Thymus (tissue), 11 donors: ENCODE results near the gene RNF150. TPM values are rescaled to one million over a fixed set of nuclear protein-coding genes. Genes with fewer than 3 reads are reported as not detected.

Source experiments
- DNase-seq, 9 donors: peaks; one replicate each; pipeline ENCODE4 v3.0.0-alpha.2; 2013; ENCODE audit warnings: low spot score in 9 of 9, low read depth in 6 of 9, missing footprints in 1 of 9
- H3K27ac ChIP-seq, 2 donors: one replicate each; pipeline ENCODE4 v1.5.1; 2013; ENCODE audit warnings: control low read depth in 1 of 2, low read depth in 1 of 2, low read length in 1 of 2, mild to moderate bottlenecking in 1 of 2, moderate library complexity in 1 of 2
- H3K27me3 ChIP-seq, 2 donors: one replicate each; pipeline ENCODE4 v1.5.1; 2013; ENCODE audit warnings: low read length in 1 of 2; ENCODE audit not compliant: control insufficient read depth in 2 of 2, insufficient read depth in 1 of 2
- H3K36me3 ChIP-seq, 2 donors: one replicate each; pipeline ENCODE4 v1.5.1; 2013; ENCODE audit warnings: low read length in 1 of 2, mild to moderate bottlenecking in 1 of 2, moderate library complexity in 1 of 2; ENCODE audit not compliant: control insufficient read depth in 2 of 2, insufficient read depth in 2 of 2
- H3K4me1 ChIP-seq, 2 donors: one replicate each; pipeline ENCODE4 v1.5.1; 2013; ENCODE audit warnings: low read length in 2 of 2; ENCODE audit not compliant: control insufficient read depth in 2 of 2, insufficient read depth in 2 of 2
- H3K4me3 ChIP-seq, 2 donors: one replicate each; pipeline ENCODE4 v1.5.1; 2013; ENCODE audit warnings: low read length in 2 of 2, control low read depth in 1 of 2, mild to moderate bottlenecking in 1 of 2
- H3K9me3 ChIP-seq, 2 donors: one replicate each; pipeline ENCODE4 v1.5.1; 2013; ENCODE audit warnings: low read length in 1 of 2, mild to moderate bottlenecking in 1 of 2; ENCODE audit not compliant: control insufficient read depth in 2 of 2, insufficient read depth in 1 of 2
- WGBS: extraction: QIAGEN DNeasy Blood & Tissue Kit; methylation state at CpG from one replicate; pipeline ENCODE4 v1.1.7; 2013; 5-methylcytosine and 5-hydroxymethylcytosine counted together
- polyA plus RNA-seq: library from polyadenylated mRNA; stranded (reverse); fragments of 200-250 nt; gene quantifications from one replicate; pipeline ENCODE4 v1.2.3, GENCODE V29; 2013
- total RNA-seq: library from RNA; stranded (reverse); fragments of 120-200 nt; gene quantifications from one replicate; pipeline ENCODE4 v1.2.4, GENCODE V29; 2013
- donor health status: healthy.

The RNF150 gene
- total and polyA plus RNA-seq, 2 donors: 1.4 to 2.9 TPM

GRCh38 chr4:141028024-141028529, 105.2 kb downstream of the RNF150 start:
- H3K9me3 ChIP-seq: no peaks in the 10 kb centered on the region
- no peak overlapping the region for H3K27ac ChIP-seq
- H3K4me3 ChIP-seq: no peak overlapping the region
- H3K27me3 ChIP-seq: no peaks in the 10 kb centered on the region
- 96% methylated on average over 2 of the region's 2 CpGs for WGBS
- H3K4me1 ChIP-seq: no peaks in the 10 kb centered on the region
- H3K36me3 ChIP-seq: no peaks in the 10 kb centered on the region
- DNase-seq: no peak

GRCh38 chr4:141027421-141027820, 105.8 kb downstream of the RNF150 start:
- no peak for DNase-seq
- Histone ChIP-seq H3K4me3 (no peak overlapping the region), H3K9me3 (no peaks in the 10 kb centered on the region), H3K36me3 (no peaks in the 10 kb centered on the region), H3K4me1 (no peaks in the 10 kb centered on the region), H3K27ac (no peak overlapping the region), H3K27me3 (no peaks in the 10 kb centered on the region)
- 93% methylated on average over 1 of the region's 1 CpG for WGBS

- Histone ChIP-seq H3K4me3 (no peak overlapping the region), H3K9me3 (no peaks in the 10 kb centered on the region), H3K4me1 (no peaks in the 10 kb centered on the region), H3K36me3 (no peaks in the 10 kb centered on the region), H3K27me3 (no peaks in the 10 kb centered on the region), H3K27ac (no peak overlapping the region)
- 96% methylated on average over 7 of the region's 7 CpGs for WGBS
- DNase-seq: no peak
These were observed 106.4 kb downstream of the RNF150 start for GRCh38 chr4:141026900-141027299.

GRCh38 chr4:141023051-141023450, 110.2 kb downstream of the RNF150 start:
- no peak for DNase-seq
- no peaks in the 10 kb centered on the region for H3K4me1 ChIP-seq
- no peaks in the 10 kb centered on the region for H3K36me3 ChIP-seq
- 96% methylated on average over 1 of the region's 1 CpG for WGBS
- no peak overlapping the region for H3K4me3 ChIP-seq
- H3K27ac ChIP-seq: no peak overlapping the region
- H3K27me3 ChIP-seq: no peaks in the 10 kb centered on the region
- H3K9me3 ChIP-seq: no peaks in the 10 kb centered on the region

GRCh38 chr4:141022111-141022695, 111.1 kb downstream of the RNF150 start:
- Histone ChIP-seq H3K4me1 (no peaks in the 10 kb centered on the region), H3K27ac (no peak overlapping the region), H3K27me3 (no peaks in the 10 kb centered on the region), H3K9me3 (no peaks in the 10 kb centered on the region), H3K36me3 (no peaks in the 10 kb centered on the region), H3K4me3 (no peak overlapping the region)
- DNase-seq: no peak
- WGBS: 90% methylated on average over 3 of the region's 3 CpGs

GRCh38 chr4:141021397-141022110, 111.7 kb downstream of the RNF150 start:
- H3K9me3 ChIP-seq: no peaks in the 10 kb centered on the region
- H3K4me1 ChIP-seq: no peaks in the 10 kb centered on the region
- no peak for DNase-seq
- WGBS: 94% methylated on average over 3 of the region's 3 CpGs
- H3K27me3 ChIP-seq: no peaks in the 10 kb centered on the region
- no peak overlapping the region for H3K27ac ChIP-seq
- no peak overlapping the region for H3K4me3 ChIP-seq
- H3K36me3 ChIP-seq: no peaks in the 10 kb centered on the region

- Histone ChIP-seq H3K4me3 (no peak overlapping the region), H3K4me1 (no peaks in the 10 kb centered on the region), H3K36me3 (no peaks in the 10 kb centered on the region), H3K27ac (no peak overlapping the region), H3K27me3 (no peaks in the 10 kb centered on the region), H3K9me3 (no peaks in the 10 kb centered on the region)
- DNase-seq: no peak
- WGBS: 91% methylated on average over 3 of the region's 3 CpGs
These were observed 112.4 kb downstream of the RNF150 start for GRCh38 chr4:141020801-141021261.

GRCh38 chr4:141019768-141020167, 113.5 kb downstream of the RNF150 start:
- no peak for DNase-seq
- no peak overlapping the region for H3K27ac ChIP-seq
- H3K4me3 ChIP-seq: no peak overlapping the region
- H3K27me3 ChIP-seq: no peaks in the 10 kb centered on the region
- H3K4me1 ChIP-seq: no peaks in the 10 kb centered on the region
- no peaks in the 10 kb centered on the region for H3K9me3 ChIP-seq
- WGBS: 95% methylated on average over 4 of the region's 4 CpGs
- no peaks in the 10 kb centered on the region for H3K36me3 ChIP-seq

- no peak for DNase-seq
- H3K9me3 ChIP-seq: no peaks in the 10 kb centered on the region
- H3K36me3 ChIP-seq: no peaks in the 10 kb centered on the region
- WGBS: 90% methylated on average over 8 of the region's 8 CpGs
- no peak overlapping the region for H3K4me3 ChIP-seq
- H3K4me1 ChIP-seq: no peaks in the 10 kb centered on the region
- H3K27me3 ChIP-seq: no peaks in the 10 kb centered on the region
- H3K27ac ChIP-seq: no peak overlapping the region
These were observed 117.0 kb downstream of the RNF150 start for GRCh38 chr4:141016117-141016798.
